ENCODE data around the gene RASAL3. TPM values are rescaled to one million over a fixed set of nuclear protein-coding genes. Genes with fewer than 3 reads are reported as not detected.

RASAL3 gene
- total and polyA plus RNA-seq, 2 of the 4 experiments (the other 2 are of a cell fraction): 0.07 TPM; not detected in 1

GRCh38 chr19:15475169-15475568 lies 10.8 kb upstream of the RASAL3 start:
- H3K9me1 ChIP-seq (ENCODE audit: insufficient read depth, low read length): no peaks in the 10 kb centered on the region
- in situ Hi-C loops (cut with MboI; ENCODE audit: low sequenced_read_pairs) (no loop called here), dilution Hi-C loops (cut with HindIII; ENCODE audit: low sequenced_read_pairs, unreplicated experiment) (no loop called here), intact Hi-C loops (cut with micrococcal nuclease) (no loop called here)
- H3K27me3 ChIP-seq (ENCODE audit: control insufficient read depth, insufficient read depth, low read length): no peaks in the 10 kb centered on the region
- no peak for DNase-seq
- H4K5ac ChIP-seq (ENCODE audit: low read depth, low read length): no peak overlapping the region
- H4K20me1 ChIP-seq (ENCODE audit: insufficient read depth, low read length): no peaks in the 10 kb centered on the region
- no peak overlapping the region for H2AK5ac ChIP-seq (ENCODE audit: low read depth, low read length)
- ChIA-PET POLR2A (ENCODE audit: unreplicated experiment) (no interaction called here), CTCF (no interaction called here)
- no peak overlapping the region for H2AFZ ChIP-seq (replicated peaks; ENCODE audit: low read length, poor library complexity)
- H2BK15ac ChIP-seq (ENCODE audit: low read depth, low read length): no peak overlapping the region
- no peak overlapping the region for H3K27ac ChIP-seq (ENCODE audit: insufficient read depth, low read length)
- no peak overlapping the region for H2AK9ac ChIP-seq (replicated peaks; ENCODE audit: low read depth, low read length, poor library complexity)
- no peak overlapping the region for H2BK20ac ChIP-seq (ENCODE audit: low read depth, low read length)
- no peak overlapping the region for H4K91ac ChIP-seq (ENCODE audit: insufficient read depth, low read depth, low read length)
- no peak overlapping the region for H3K18ac ChIP-seq (ENCODE audit: low read depth, low read length)
- no CpG with 5 or more reads among the region's 4 CpGs for WGBS, 2 experiments (ENCODE audit: extremely low coverage in 2 of 2, insufficient read length in 1 of 2)
- ATAC-seq (ENCODE audit: low read depth): no peak
- H3K4me1 ChIP-seq (ENCODE audit: control insufficient read depth, insufficient read depth, low read length): no peaks in the 10 kb centered on the region
- no TSS peak for BruUV-seq (replicated peaks)
- no peak overlapping the region for H3K4me3 ChIP-seq (ENCODE audit: insufficient read depth, low read depth, low read length)
- H4K8ac ChIP-seq (ENCODE audit: low read depth in 2 of 2, low read length in 2 of 2): no peak overlapping the region
- H3K23ac ChIP-seq (ENCODE audit: low read depth, low read length): no peak overlapping the region
- H3K79me1 ChIP-seq (ENCODE audit: low read depth in 1 of 2, low read length in 2 of 2): no peaks in the 10 kb centered on the region
- no peak overlapping the region for H3K56ac ChIP-seq (ENCODE audit: extremely low read depth, insufficient read depth, low read length)
- H3K4ac ChIP-seq (ENCODE audit: low read depth, low read length): no peak overlapping the region
- no peaks in the 10 kb centered on the region for H3K9me3 ChIP-seq (ENCODE audit: control insufficient read depth, insufficient read depth, low read length)
- no peak overlapping the region for H3K4me2 ChIP-seq (ENCODE audit: low read depth, low read length)
- TF ChIP-seq ELK1 (IDR thresholded peaks at IDR 0.05; ENCODE audit: borderline replicate concordance, low read depth, low read length): no peak
- TF ChIP-seq RFX5 (IDR thresholded peaks at IDR 0.05; ENCODE audit: low read depth, low read length): no peak
- no peak for TF ChIP-seq CHD1 (IDR thresholded peaks at IDR 0.05; ENCODE audit: low read depth, low read length)
- TF ChIP-seq NFE2L2 (IDR thresholded peaks at IDR 0.05; ENCODE audit: low read depth, low read length): no peak
- no peak for TF ChIP-seq RAD21 (IDR thresholded peaks at IDR 0.05; ENCODE audit: low read length)
- TF ChIP-seq USF2 (IDR thresholded peaks at IDR 0.05; ENCODE audit: low read depth, low read length): no peak
- TF ChIP-seq BHLHE40 (IDR thresholded peaks at IDR 0.05; ENCODE audit: low read depth, low read length): no peak
- no peak for TF ChIP-seq MAFK (IDR thresholded peaks at IDR 0.05; ENCODE audit: low read depth, low read length)
- TF ChIP-seq MAZ (IDR thresholded peaks at IDR 0.05; ENCODE audit: borderline replicate concordance, low read depth, low read length): no peak
- no peak for TF ChIP-seq RCOR1 (IDR thresholded peaks at IDR 0.05; ENCODE audit: insufficient replicate concordance, low read length)
- TF ChIP-seq, protein P1, sequence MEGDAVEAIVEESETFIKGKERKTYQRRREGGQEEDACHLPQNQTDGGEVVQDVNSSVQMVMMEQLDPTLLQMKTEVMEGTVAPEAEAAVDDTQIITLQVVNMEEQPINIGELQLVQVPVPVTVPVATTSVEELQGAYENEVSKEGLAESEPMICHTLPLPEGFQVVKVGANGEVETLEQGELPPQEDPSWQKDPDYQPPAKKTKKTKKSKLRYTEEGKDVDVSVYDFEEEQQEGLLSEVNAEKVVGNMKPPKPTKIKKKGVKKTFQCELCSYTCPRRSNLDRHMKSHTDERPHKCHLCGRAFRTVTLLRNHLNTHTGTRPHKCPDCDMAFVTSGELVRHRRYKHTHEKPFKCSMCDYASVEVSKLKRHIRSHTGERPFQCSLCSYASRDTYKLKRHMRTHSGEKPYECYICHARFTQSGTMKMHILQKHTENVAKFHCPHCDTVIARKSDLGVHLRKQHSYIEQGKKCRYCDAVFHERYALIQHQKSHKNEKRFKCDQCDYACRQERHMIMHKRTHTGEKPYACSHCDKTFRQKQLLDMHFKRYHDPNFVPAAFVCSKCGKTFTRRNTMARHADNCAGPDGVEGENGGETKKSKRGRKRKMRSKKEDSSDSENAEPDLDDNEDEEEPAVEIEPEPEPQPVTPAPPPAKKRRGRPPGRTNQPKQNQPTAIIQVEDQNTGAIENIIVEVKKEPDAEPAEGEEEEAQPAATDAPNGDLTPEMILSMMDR (conservative IDR thresholded peaks at IDR 0.05; ENCODE audit: low read depth, low read length): no peak
- no peak for TF ChIP-seq MXI1 (IDR thresholded peaks at IDR 0.05; ENCODE audit: borderline replicate concordance, low read depth, low read length)
- TF ChIP-seq CEBPB (IDR thresholded peaks at IDR 0.05; ENCODE audit: low read depth, low read length): no peak
- no peak for TF ChIP-seq POLR2A (IDR thresholded peaks at IDR 0.05; ENCODE audit: low read depth, low read length)
- no peak for TF ChIP-seq SMC3 (IDR thresholded peaks at IDR 0.05; ENCODE audit: low read depth, low read length)
- TF ChIP-seq FOS (IDR thresholded peaks at IDR 0.05; ENCODE audit: low read depth, low read length): no peak
- H3K14ac ChIP-seq (replicated peaks; ENCODE audit: low read depth, low read length): no peak overlapping the region
- H3K9ac ChIP-seq (ENCODE audit: low read depth, low read length): no peak overlapping the region
- H2BK5ac ChIP-seq (ENCODE audit: low read depth, low read length, poor library complexity, severe bottlenecking): no peak overlapping the region
- H3K36me3 ChIP-seq (ENCODE audit: control insufficient read depth, insufficient read depth, low read length): no peaks in the 10 kb centered on the region
- no peak overlapping the region for H2BK120ac ChIP-seq (ENCODE audit: low read depth, low read length)
